ENCODE data around the gene MCF2L.

Gene MCF2L

DNA sequence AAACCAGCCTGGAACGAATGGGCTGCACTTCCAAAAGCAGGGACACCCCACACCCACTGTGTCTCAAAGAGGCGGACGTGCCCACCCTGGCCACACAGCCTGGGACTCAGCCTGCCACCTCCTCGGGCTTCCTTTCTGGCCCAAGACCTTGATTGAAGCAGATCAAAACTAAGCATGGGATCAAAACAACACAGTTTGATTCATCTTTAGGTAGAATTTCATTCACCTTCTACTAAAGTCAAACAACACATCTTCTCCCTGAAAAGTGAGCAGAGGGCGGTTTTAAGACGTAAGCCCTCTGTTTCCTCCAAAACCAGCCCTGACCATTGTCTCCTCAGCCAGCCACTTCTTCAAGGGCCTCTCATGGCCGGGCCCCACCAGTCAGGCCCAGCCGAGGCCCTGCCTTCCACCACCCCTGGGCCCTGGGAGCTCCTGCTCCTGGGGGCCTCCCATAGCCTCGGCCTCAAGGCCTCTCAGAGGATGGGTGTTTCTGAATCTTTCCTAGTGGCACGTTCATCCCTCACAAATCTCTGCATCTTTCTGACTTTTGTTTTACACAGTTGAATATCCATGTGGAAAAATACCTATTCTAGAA, 147.3 kb downstream of the MCF2L start:
- TF ChIP-seq TAF1 (IDR thresholded peaks at IDR 0.05; ENCODE audit: borderline replicate concordance, insufficient read depth, low read length) (no peak), POLR2AphosphoS5 (IDR thresholded peaks at IDR 0.05; ENCODE audit: low read depth, low read length) (no peak), FOXP2 (optimal IDR thresholded peaks at IDR 0.05; ENCODE audit: borderline replicate concordance, extremely low read depth, extremely low read length, insufficient read depth) (no peak), SIN3A (IDR thresholded peaks at IDR 0.05; ENCODE audit: borderline replicate concordance, insufficient read depth, low read length) (no peak)
- TF ChIP-seq, protein P1, sequence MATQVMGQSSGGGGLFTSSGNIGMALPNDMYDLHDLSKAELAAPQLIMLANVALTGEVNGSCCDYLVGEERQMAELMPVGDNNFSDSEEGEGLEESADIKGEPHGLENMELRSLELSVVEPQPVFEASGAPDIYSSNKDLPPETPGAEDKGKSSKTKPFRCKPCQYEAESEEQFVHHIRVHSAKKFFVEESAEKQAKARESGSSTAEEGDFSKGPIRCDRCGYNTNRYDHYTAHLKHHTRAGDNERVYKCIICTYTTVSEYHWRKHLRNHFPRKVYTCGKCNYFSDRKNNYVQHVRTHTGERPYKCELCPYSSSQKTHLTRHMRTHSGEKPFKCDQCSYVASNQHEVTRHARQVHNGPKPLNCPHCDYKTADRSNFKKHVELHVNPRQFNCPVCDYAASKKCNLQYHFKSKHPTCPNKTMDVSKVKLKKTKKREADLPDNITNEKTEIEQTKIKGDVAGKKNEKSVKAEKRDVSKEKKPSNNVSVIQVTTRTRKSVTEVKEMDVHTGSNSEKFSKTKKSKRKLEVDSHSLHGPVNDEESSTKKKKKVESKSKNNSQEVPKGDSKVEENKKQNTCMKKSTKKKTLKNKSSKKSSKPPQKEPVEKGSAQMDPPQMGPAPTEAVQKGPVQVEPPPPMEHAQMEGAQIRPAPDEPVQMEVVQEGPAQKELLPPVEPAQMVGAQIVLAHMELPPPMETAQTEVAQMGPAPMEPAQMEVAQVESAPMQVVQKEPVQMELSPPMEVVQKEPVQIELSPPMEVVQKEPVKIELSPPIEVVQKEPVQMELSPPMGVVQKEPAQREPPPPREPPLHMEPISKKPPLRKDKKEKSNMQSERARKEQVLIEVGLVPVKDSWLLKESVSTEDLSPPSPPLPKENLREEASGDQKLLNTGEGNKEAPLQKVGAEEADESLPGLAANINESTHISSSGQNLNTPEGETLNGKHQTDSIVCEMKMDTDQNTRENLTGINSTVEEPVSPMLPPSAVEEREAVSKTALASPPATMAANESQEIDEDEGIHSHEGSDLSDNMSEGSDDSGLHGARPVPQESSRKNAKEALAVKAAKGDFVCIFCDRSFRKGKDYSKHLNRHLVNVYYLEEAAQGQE (IDR thresholded peaks at IDR 0.05; ENCODE audit: insufficient read depth in 1 of 2, low read depth in 2 of 2, low read length in 2 of 2): no peak

DNA sequence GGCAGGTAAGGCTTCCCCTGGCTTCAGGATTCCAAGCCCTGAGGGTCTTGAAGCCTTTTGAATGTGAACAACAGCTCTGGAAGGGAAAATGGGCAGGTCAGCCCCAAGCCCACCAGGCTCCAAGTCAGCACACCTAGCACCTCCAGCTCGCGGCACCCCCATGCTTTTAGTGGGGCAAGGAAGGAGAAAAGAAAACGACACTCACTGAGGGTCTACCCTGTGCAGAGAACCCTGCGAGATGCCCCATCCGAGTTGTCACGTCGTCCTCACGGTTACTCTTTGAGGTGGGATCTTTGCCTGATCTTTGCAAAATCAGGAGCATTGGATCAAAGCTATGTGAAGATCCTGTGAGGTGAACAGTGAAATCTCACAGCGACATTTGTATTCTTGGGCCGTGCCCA, 147.9 kb downstream of the MCF2L start:
- TF ChIP-seq POLR2AphosphoS5 (IDR thresholded peaks at IDR 0.05; ENCODE audit: low read depth, low read length) (no peak), FOXP2 (optimal IDR thresholded peaks at IDR 0.05; ENCODE audit: borderline replicate concordance, extremely low read depth, extremely low read length, insufficient read depth) (no peak), TAF1 (IDR thresholded peaks at IDR 0.05; ENCODE audit: borderline replicate concordance, insufficient read depth, low read length) (no peak), SIN3A (IDR thresholded peaks at IDR 0.05; ENCODE audit: borderline replicate concordance, insufficient read depth, low read length) (no peak)
- TF ChIP-seq, protein P1 (IDR thresholded peaks at IDR 0.05; ENCODE audit: insufficient read depth in 1 of 2, low read depth in 2 of 2, low read length in 2 of 2): no peak

DNA sequence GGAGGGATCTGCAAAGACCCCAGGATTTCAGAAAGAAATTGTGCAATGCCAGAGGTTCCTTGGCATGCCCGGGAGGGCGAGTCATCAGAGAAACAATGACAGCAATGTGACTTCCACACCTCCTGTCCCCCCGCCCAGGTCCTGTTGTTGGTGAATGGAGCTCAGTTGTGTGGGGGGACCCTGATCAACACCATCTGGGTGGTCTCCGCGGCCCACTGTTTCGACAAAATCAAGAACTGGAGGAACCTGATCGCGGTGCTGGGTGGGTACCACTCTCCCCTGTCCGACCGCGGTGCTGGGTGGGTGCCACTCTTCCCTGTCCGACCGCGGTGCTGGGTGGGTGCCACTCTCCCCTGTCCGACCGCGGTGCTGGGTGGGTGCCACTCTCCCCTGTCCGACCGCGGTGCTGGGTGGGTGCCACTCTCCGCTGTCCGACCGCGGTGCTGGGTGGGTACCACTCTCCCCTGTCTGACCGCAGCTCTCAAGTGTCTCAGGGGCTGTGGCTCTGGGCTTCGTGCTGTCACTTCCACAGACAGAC, 148.4 kb downstream of the MCF2L start:
- TF ChIP-seq, protein P1 (IDR thresholded peaks at IDR 0.05; ENCODE audit: insufficient read depth in 1 of 2, low read depth in 2 of 2, low read length in 2 of 2): no peak
- no peak for TF ChIP-seq POLR2AphosphoS5 (IDR thresholded peaks at IDR 0.05; ENCODE audit: low read depth, low read length)
- no peak for TF ChIP-seq FOXP2 (optimal IDR thresholded peaks at IDR 0.05; ENCODE audit: borderline replicate concordance, extremely low read depth, extremely low read length, insufficient read depth)
- TF ChIP-seq TAF1 (IDR thresholded peaks at IDR 0.05; ENCODE audit: borderline replicate concordance, insufficient read depth, low read length): no peak
- no peak for TF ChIP-seq SIN3A (IDR thresholded peaks at IDR 0.05; ENCODE audit: borderline replicate concordance, insufficient read depth, low read length)

DNA sequence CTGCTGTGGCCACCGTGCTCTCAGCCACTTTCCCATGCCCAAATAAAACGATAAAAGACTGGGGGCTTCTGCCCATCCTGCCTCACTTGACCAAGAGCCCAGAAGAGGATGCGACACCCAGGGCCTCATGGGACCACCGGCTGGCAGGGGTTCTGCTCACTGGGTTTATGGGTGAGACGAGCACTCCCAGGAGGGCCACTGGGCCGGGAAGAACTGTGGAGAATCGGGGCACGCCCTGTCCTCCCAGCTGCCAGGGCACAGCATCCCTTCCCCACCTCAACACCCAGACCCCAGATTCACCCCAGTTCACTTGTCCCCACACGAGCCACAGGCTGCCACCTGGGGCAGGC, 148.9 kb downstream of the MCF2L start:
- TF ChIP-seq, protein P1 (IDR thresholded peaks at IDR 0.05; ENCODE audit: insufficient read depth in 1 of 2, low read depth in 2 of 2, low read length in 2 of 2): no peak
- TF ChIP-seq FOXP2 (optimal IDR thresholded peaks at IDR 0.05; ENCODE audit: borderline replicate concordance, extremely low read depth, extremely low read length, insufficient read depth): no peak
- TF ChIP-seq POLR2AphosphoS5 (IDR thresholded peaks at IDR 0.05; ENCODE audit: low read depth, low read length): no peak
- TF ChIP-seq TAF1 (IDR thresholded peaks at IDR 0.05; ENCODE audit: borderline replicate concordance, insufficient read depth, low read length): no peak
- no peak for TF ChIP-seq SIN3A (IDR thresholded peaks at IDR 0.05; ENCODE audit: borderline replicate concordance, insufficient read depth, low read length)
